GM19043 (cell line): ENCODE results near the gene TAF11L4.
"Not testable (repeated sequence)": the region's sequence is repeated elsewhere in the genome, so short reads cannot be mapped to it uniquely, and the experiment has no call there.

ENCODE experiments used
- ATAC-seq: cut with Tn5 transposase; IDR thresholded peaks from one replicate; pipeline ENCODE4 v1.9.1; 2021; ENCODE audit warnings: low read depth; ENCODE audit not compliant: unreplicated experiment

The TAF11L4 gene

GRCh38 chr5:17521501-17521900, at the start of gene TAF11L4:
TAF11L4 (plus strand) TSS chr5:17521801.
- not testable (repeated sequence) for ATAC-seq

DNA sequence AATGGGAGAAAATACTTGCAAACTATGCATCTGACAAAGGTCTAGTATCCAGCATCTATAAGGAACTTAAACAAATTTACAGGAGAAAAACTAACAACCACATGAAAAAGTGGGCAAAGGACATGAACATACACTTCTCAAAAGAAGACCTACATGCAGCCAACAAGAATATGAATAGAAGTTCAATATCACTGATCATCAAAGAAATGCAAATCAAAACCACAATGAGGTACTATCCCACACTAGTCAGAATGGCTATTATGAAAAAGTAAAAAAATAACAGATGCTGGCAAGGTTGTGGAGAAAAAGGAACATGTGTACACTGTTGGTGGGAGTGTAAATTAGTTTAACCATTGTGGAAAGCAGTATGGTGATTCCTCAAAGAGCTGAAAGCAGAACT, 46.5 kb upstream of the TAF11L4 start:
- not testable (repeated sequence) for ATAC-seq

GRCh38 chr5:17477043-17477442, 44.6 kb upstream of the TAF11L4 start:
- no peak for ATAC-seq

DNA sequence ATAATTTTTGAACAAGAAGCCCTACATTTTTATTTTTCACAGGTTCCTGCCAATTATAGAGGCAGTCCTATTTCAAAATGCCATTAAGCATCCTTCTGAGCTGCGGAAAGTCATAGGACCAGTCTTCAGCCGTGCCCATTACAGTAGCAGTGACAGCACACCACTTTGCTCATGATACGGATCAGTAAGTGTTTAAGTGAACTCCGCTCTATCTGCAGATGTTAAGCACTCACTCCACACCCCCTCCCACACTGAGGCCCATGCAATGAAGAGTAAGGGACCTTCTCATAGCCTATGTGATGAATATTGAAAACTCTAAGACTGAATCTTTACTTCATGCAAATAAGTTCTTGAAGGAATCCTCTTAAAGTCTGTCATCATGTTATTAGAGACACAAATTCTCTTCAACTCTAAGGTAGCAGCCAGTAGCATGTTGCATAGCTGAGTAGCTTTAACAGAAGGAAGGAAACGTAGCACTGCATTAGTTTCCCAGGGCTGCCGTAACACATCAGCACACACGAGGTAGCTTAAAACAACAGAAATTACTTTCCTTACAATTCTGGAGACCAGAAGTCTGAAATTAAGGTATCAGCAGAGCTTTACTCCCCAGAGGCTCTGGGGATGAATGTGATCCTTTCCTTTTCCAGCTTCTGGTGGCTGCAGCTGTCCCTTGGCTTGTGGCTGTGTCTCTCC, 43.9 kb upstream of the TAF11L4 start:
- ATAC-seq, result no peak

GRCh38 chr5:17481378-17481777, 40.2 kb upstream of the TAF11L4 start:
- ATAC-seq, result no peak

DNA sequence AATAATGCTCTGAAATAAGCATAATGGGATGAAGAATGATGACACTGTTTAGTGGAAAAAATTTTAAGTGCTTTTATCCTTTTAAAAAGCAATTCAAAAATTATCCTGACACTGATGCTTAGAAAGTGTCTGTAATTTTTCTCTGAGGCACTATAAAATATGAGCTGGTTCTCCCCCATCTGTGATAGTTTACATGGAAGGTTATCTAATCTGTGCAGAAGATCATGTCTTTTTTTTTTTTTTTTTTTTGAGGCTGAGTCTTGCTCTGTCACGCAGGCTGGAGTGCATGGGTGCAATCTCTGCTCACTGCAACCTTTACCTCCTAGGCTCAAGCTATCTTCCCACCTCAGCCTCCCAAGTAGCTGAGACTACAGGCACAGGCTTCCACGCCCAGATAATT, 38.8 kb upstream of the TAF11L4 start:
- no peak for ATAC-seq

GRCh38 chr5:17486464-17487173, 35.0 kb upstream of the TAF11L4 start:
- ATAC-seq, result not testable (repeated sequence)

- ATAC-seq, result no peak
Observed at GRCh38 chr5:17487174-17487512, 34.5 kb upstream of the TAF11L4 start.

DNA sequence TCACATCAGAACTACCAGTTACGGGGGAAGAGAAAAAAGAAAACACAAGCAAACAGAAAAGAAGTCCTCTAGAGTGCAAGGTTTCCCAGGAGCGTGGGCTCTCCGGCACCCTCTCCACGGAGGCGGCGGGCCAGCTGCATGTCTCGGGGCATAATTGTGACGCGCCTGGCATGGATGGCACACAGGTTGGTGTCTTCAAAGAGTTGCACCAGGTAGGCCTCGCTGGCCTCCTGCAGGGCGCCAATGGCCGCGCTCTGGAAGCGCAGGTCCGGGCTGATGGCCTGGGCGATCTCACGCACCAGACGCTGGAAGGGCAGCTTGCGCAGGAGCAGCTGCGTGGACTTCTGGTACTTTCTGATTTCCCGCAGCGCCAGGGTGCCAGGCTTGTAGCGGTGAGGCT, 30.3 kb upstream of the TAF11L4 start:
- not testable (repeated sequence) for ATAC-seq

DNA sequence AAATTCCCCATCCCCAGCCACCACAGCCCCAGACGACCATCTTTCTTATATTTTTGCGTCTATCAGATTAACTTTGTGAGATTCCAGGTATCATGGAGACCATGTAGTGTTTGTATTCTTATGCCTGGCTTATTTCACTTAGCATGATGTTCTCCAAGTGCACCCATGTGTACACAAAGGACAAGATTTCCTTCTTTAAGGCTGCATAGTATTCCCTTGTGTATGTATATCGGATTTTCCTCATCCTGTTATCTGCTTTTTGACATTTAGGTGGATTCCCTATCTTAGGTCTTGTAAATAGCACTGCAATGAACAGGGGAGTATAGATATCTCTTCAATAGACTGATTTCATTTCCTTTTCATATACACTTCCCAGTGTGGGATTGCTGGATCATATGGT, 28.8 kb upstream of the TAF11L4 start:
- no peak for ATAC-seq

DNA sequence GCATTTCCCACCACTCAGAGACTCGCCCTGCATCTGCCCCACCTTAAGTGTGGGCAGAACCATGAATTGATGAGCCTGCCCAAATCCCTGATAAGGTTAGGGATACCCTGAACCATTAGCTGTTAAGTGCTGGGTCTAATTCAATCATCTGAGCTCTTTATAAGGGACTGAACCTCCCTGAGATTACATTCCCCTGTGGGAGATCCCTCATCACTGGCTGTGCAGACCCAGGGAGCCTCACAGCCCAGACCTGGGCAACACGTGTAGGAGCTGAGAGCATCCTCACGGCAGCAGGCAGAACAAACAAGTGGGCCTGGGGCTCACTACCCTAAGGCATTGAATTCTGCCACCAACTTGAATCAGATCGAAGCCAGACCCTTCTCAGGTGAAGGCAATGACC, 24.2 kb upstream of the TAF11L4 start:
- no peak for ATAC-seq

DNA sequence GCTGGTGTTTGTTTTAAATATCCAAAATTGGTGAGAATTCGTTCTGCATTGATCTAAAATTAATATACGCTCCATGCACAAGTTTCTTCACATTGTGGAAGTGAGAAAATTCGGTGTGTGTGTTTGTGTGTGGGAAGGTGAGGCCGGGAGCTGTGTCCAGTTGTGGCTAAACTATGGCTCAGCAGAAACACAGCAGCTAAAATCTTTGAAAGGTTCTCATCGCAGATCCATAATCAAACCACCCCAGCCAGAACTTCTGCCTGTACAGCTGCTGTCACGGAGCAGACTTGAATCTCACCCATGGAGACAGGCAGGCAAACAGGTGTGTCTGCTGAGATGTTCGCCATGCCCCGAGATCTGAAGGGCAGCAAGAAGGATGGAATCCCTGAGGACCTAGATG, 23.7 kb upstream of the TAF11L4 start, which contains the start of gene TAF11L2:
Gene TAF11L2, plus strand, starts transcription at position 301 of the 400 bp plus-strand sequence.
- ATAC-seq, result not testable (repeated sequence)

DNA sequence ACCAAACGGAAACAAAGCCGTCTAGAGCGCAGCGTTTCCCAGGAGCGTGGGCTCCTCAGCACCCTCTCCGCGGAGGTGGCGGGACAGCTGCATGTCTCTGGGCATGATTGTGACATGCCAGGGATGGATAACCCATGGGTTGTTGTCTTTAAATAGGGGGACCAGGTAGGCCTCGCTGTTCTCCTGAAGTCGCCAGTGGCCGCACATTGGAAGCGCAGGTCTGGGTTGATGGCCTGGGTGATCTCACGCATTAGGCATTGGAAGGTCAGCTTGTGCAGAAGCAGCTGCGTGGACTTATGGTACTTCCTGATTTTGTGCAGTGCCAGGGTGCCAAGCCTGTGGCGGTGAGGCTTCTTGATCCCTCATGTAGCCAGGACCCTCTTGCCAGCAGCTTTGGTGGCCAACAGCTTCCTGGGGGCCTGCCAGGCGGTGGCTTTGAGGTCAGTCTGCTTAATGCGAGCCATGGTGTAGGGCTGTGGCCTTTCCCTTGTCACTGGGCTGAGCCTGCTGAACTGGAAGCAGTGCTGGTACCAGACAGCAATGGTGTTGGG, 9.8 kb upstream of the TAF11L4 start:
- no peak for ATAC-seq

GRCh38 chr5:17517526-17517925, 4.1 kb upstream of the TAF11L4 start:
- ATAC-seq, result not testable (repeated sequence)

DNA sequence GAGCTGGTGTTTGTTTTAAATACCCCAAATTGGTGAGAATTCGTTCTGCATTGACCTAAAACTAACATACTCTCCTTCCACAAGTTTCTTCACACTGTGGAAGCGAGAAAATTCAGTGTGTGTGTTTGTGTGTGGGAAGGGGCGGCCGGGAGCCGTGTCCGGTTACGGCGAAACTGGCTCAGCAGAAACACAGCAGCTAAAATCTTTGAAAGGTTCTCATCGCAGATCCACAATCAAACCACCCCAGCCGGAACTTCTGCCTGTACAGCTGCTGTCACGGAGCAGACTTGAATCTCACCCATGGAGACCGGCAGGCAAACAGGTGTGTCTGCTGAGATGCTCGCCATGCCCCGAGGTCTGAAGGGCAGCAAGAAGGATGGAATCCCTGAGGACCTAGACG, 3.5 kb upstream of the TAF11L4 start, which contains the start of gene TAF11L3:
Gene TAF11L3, plus strand, starts transcription at position 301 of the 400 bp plus-strand sequence.
- ATAC-seq, result not testable (repeated sequence)

DNA sequence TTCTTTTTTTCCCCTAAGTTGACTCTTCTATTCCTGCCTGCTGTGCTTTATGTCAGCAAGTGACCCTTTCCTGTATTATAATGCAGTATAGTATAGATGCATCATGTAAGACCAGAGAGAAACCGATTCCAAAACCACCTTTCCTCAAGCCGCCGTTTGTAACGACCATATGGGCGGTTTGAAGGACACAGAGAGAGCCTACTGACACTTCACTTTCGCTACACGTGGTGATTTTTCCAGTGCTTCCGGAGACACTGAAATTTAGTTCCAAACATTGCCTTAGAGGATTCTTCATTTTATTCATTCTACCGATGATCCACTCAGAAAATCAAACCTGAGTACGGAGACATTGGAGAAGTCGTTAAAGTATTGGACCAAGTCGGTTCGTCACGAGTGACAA, 2.1 kb upstream of the TAF11L4 start:
- ATAC-seq, result not testable (repeated sequence)

DNA sequence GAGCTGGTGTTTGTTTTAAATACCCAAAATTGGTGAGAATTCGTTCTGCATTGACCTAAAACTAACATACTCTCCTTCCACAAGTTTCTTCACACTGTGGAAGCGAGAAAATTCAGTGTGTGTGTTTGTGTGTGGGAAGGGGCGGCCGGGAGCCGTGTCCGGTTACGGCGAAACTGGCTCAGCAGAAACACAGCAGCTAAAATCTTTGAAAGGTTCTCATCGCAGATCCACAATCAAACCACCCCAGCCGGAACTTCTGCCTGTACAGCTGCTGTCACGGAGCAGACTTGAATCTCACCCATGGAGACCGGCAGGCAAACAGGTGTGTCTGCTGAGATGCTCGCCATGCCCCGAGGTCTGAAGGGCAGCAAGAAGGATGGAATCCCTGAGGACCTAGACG, 3.3 kb downstream of the TAF11L4 start, which contains the start of gene TAF11L5:
Gene TAF11L5, plus strand, starts transcription at position 301 of the 400 bp plus-strand sequence.
- ATAC-seq, result not testable (repeated sequence)

DNA sequence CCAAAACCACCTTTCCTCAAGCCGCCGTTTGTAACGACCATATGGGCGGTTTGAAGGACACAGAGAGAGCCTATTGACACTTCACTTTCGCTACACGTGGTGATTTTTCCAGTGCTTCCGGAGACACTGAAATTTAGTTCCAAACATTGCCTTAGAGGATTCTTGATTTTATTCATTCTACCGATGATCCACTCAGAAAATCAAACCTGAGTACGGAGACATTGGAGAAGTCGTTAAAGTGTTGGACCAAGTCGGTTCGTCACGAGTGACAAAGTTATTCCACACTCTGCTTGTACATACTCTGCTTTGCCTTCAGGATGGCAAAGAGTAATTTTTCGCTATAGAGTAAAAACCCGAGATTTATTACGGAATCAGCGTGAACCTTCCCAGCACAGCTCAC, 4.9 kb downstream of the TAF11L4 start:
- ATAC-seq, result not testable (repeated sequence)

GRCh38 chr5:17528369-17528768, 6.8 kb downstream of the TAF11L4 start, which contains the start of gene TAF11L6:
TAF11L6 (plus strand) TSS chr5:17528669.
- not testable (repeated sequence) for ATAC-seq
